G401.6 (cell line): ENCODE data around the gene NOD1.
"Not testable (repeated sequence)": the region's sequence is repeated elsewhere in the genome, so short reads cannot be mapped to it uniquely, and the experiment has no call there.

ENCODE experiments used
- FAIRE-seq: peaks from 2 replicates; lab custom pipeline; 2012; peaks lifted over from hg19 to GRCh38; lab: Jason Lieb, UNC

The NOD1 gene

GRCh38 chr7:30503274-30504212 is 25.0 kb upstream of the NOD1 start:
- no peak for FAIRE-seq

GRCh38 chr7:30502470-30503251 is 24.1 kb upstream of the NOD1 start:
- no peak for FAIRE-seq

- no peak for FAIRE-seq
Observed at GRCh38 chr7:30501264-30501663, 22.7 kb upstream of the NOD1 start.

GRCh38 chr7:30493228-30493627 is 14.6 kb upstream of the NOD1 start:
- no peak for FAIRE-seq

GRCh38 chr7:30491417-30491816 is 12.8 kb upstream of the NOD1 start:
- peak; percentile 75 for FAIRE-seq

- no peak for FAIRE-seq
Observed at GRCh38 chr7:30487371-30487770, 8.8 kb upstream of the NOD1 start.

- FAIRE-seq, result no peak
Observed at GRCh38 chr7:30485667-30486066, 7.1 kb upstream of the NOD1 start.

GRCh38 chr7:30481416-30481815 is 2.8 kb upstream of the NOD1 start:
- FAIRE-seq, result not testable (repeated sequence)

- peak; percentile 63 for FAIRE-seq
Observed at GRCh38 chr7:30479202-30480120, 877 bp upstream of the NOD1 start.

- FAIRE-seq, result no peak
Observed at GRCh38 chr7:30476459-30477145, 2.0 kb downstream of the NOD1 start.

- no peak for FAIRE-seq
Observed at GRCh38 chr7:30475580-30475979, 3.0 kb downstream of the NOD1 start.

GRCh38 chr7:30474893-30475292 is 3.7 kb downstream of the NOD1 start:
- FAIRE-seq, result no peak

GRCh38 chr7:30474485-30474884 is 4.1 kb downstream of the NOD1 start:
- no peak for FAIRE-seq

GRCh38 chr7:30473903-30474302 is 4.7 kb downstream of the NOD1 start:
- no peak for FAIRE-seq

GRCh38 chr7:30472784-30473775 is 5.5 kb downstream of the NOD1 start:
- FAIRE-seq, result no peak

- no peak for FAIRE-seq
Observed at GRCh38 chr7:30472081-30472783, 6.4 kb downstream of the NOD1 start.

GRCh38 chr7:30471205-30471604 is 7.4 kb downstream of the NOD1 start:
- FAIRE-seq, result no peak

- no peak for FAIRE-seq
Observed at GRCh38 chr7:30470771-30471170, 7.8 kb downstream of the NOD1 start.

GRCh38 chr7:30470163-30470770 is 8.3 kb downstream of the NOD1 start:
- no peak for FAIRE-seq
